ENCODE measurements around the gene RGS18. TPM values are rescaled to one million over a fixed set of nuclear protein-coding genes. Genes with fewer than 3 reads are reported as not detected.

The RGS18 gene
- total RNA-seq, 4 donors from 2014 or later: 0.35 to 8.3 (median 0.80) TPM; not detected in 1

DNA sequence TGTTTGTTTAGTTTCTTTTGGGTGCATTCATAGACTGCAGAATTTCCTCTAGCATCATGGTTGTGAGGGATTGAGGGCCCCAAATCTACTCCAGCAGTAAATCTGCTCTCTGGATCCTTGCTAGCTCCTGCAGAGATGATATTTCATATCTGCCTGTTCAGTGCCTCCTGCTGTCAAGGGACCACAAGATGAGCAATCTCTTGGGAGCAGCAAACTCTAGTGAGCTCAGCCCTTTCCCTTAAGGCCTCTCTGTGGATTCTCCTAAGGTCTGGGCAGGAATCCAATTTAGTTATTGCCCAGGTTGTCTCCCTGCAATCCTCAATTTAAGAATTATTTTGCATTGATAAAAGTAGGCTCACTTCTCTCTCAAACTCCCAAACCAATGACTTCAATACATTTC, 76.9 kb downstream of the RGS18 start:
- no peaks in the 10 kb centered on the region for H3K9me3 ChIP-seq
- H3K4me3 ChIP-seq: no peak overlapping the region
- H3K36me3 ChIP-seq: no peaks in the 10 kb centered on the region
- no peaks in the 10 kb centered on the region for H3K27me3 ChIP-seq
- no peak for DNase-seq
- H3K27ac ChIP-seq: no peak overlapping the region
- no peaks in the 10 kb centered on the region for H3K4me1 ChIP-seq
- TF ChIP-seq, protein P1, sequence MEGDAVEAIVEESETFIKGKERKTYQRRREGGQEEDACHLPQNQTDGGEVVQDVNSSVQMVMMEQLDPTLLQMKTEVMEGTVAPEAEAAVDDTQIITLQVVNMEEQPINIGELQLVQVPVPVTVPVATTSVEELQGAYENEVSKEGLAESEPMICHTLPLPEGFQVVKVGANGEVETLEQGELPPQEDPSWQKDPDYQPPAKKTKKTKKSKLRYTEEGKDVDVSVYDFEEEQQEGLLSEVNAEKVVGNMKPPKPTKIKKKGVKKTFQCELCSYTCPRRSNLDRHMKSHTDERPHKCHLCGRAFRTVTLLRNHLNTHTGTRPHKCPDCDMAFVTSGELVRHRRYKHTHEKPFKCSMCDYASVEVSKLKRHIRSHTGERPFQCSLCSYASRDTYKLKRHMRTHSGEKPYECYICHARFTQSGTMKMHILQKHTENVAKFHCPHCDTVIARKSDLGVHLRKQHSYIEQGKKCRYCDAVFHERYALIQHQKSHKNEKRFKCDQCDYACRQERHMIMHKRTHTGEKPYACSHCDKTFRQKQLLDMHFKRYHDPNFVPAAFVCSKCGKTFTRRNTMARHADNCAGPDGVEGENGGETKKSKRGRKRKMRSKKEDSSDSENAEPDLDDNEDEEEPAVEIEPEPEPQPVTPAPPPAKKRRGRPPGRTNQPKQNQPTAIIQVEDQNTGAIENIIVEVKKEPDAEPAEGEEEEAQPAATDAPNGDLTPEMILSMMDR (IDR thresholded peaks at IDR 0.05): no peak
- TF ChIP-seq POLR2A (IDR thresholded peaks at IDR 0.05): no peak

Other genes with a start within 250 kb of the RGS18 start
- gene RGS21, start 158.5 kb downstream of the RGS18 start, total RNA-seq: not detected

Data from Peyer's patch (tissue), 4 donors.